Mesendoderm (in vitro differentiated cells): ENCODE results near the gene RAX.

Experiments used
- DNase-seq: peaks from one replicate; pipeline ENCODE4 v3.0.0; 2013
- H2AK5ac ChIP-seq: 2 replicates; pipeline ENCODE4 v1.6.1; 2013; ENCODE audit warnings: low read length, inconsistent platforms
- H2BK120ac ChIP-seq: 2 replicates; pipeline ENCODE4 v1.6.1; 2013; ENCODE audit warnings: low read depth, mild to moderate bottlenecking, low read length, moderate library complexity, mixed read lengths
- H2BK15ac ChIP-seq: replicated peaks from 2 replicates; pipeline ENCODE4 v1.6.1; 2013; ENCODE audit warnings: low read depth, mild to moderate bottlenecking, moderate library complexity
- H2BK5ac ChIP-seq: 2 replicates; pipeline ENCODE4 v1.6.1; 2013; ENCODE audit warnings: low read length, inconsistent platforms
- H3K18ac ChIP-seq: 2 replicates; pipeline ENCODE4 v1.6.1; 2013; ENCODE audit warnings: mild to moderate bottlenecking, low read length, mixed read lengths
- H3K23ac ChIP-seq: one replicate; pipeline ENCODE4 v1.6.1; 2013; ENCODE audit warnings: low read length
- H3K27ac ChIP-seq: 2 replicates; pipeline ENCODE4 v1.5.1; 2013; ENCODE audit warnings: low read depth, mild to moderate bottlenecking, inconsistent platforms, low read length, moderate library complexity
- H3K27me3 ChIP-seq: 2 replicates; pipeline ENCODE4 v1.6.1; 2013; ENCODE audit warnings: low read length, control low read depth, mild to moderate bottlenecking, inconsistent platforms; ENCODE audit not compliant: insufficient read depth, poor library complexity
- H3K36me3 ChIP-seq: 2 replicates; pipeline ENCODE4 v1.6.1; 2013; ENCODE audit warnings: low read length, inconsistent platforms; ENCODE audit not compliant: control insufficient read depth, insufficient read depth
- H3K4ac ChIP-seq: one replicate; pipeline ENCODE4 v1.6.1; 2013; ENCODE audit warnings: low read depth, mild to moderate bottlenecking, low read length, moderate library complexity
- H3K4me1 ChIP-seq: 2 replicates; pipeline ENCODE4 v1.6.1; 2013; ENCODE audit warnings: low read depth, low read length, inconsistent platforms; ENCODE audit not compliant: control insufficient read depth
- H3K4me2 ChIP-seq: 2 replicates; pipeline ENCODE4 v1.6.1; 2013; ENCODE audit warnings: low read length
- H3K4me3 ChIP-seq: 2 replicates; pipeline ENCODE4 v1.5.1; 2013; ENCODE audit warnings: mild to moderate bottlenecking, low read length
- H3K56ac ChIP-seq: one replicate; pipeline ENCODE4 v1.6.1; 2013; ENCODE audit warnings: low read length
- H3K79me1 ChIP-seq: 2 replicates; pipeline ENCODE4 v1.6.1; 2013; ENCODE audit warnings: low read length, inconsistent platforms
- H3K79me2 ChIP-seq: 2 replicates; pipeline ENCODE4 v1.6.1; 2013; ENCODE audit warnings: mild to moderate bottlenecking, low read length; ENCODE audit not compliant: control insufficient read depth, insufficient read depth
- H3K9ac ChIP-seq: 2 replicates; pipeline ENCODE4 v1.6.1; 2013; ENCODE audit warnings: low read length, inconsistent platforms
- H4K5ac ChIP-seq: one replicate; pipeline ENCODE4 v1.6.1; 2013; ENCODE audit warnings: low read length
- H4K8ac ChIP-seq: one replicate; pipeline ENCODE4 v1.6.1; 2013; ENCODE audit warnings: low read depth, mild to moderate bottlenecking, control low read depth, low read length, moderate library complexity
- WGBS: extraction: QIAGEN DNeasy Blood & Tissue Kit; methylation state at CpG from one replicate; pipeline ENCODE4 v1.1.7; 2013; ENCODE audit warnings: low lambda C conversion rate, missing lambda C conversion rate; ENCODE audit not compliant: insufficient coverage; ENCODE audit errors: extremely low coverage; 5-methylcytosine and 5-hydroxymethylcytosine counted together

Gene RAX

DNA sequence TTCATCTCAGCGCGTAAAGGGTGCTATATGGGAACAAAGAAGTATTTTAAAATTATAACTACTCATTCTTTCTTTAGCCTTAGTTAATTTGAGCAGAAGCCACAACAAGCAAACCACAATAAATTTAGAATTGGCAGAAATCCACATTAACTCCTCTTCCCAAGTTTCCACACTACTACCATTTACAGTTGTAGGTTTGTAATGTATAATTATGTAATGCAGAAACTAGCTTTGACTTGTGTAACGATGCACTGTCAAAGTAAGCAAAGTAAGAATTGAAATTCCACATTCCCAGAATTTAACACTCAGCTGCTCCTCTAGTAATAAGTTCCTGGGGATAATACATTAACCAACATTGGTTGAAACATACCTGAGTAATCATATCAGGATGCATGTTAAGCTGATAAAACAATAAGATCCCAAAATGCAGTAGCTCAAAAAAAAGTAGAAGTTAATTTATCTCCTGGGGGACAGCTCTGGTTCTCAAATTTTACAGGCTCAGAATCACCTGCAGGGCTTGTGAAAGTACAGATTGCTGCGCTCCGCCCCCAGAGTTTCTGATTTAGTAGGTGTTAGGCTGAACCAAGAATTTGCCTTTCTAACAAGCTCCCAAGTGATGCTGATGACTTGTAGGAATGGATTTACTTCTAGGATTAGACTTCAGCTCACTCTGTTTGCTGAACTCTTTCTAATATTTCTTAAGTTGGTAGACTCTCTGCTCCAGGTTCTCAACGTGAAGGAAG is 43.4 kb downstream of the RAX start:
- Histone ChIP-seq H3K27ac (peak overlapping the region; percentile 28), H4K5ac (no peak overlapping the region), H3K79me1 (no peaks in the 10 kb centered on the region), H2BK120ac (no peak overlapping the region), H3K36me3 (no peaks in the 10 kb centered on the region), H3K27me3 (no peaks in the 10 kb centered on the region), H3K56ac (no peak overlapping the region), H3K79me2 (no peaks in the 10 kb centered on the region), H3K4me2 (no peak overlapping the region), H2BK5ac (no peak overlapping the region), H3K4me3 (no peak overlapping the region), H3K4ac (no peak overlapping the region), H4K8ac (no peak overlapping the region), H2BK15ac (no peak overlapping the region), H3K18ac (no peak overlapping the region), H3K23ac (no peak overlapping the region), H3K9ac (no peak overlapping the region), H2AK5ac (no peak overlapping the region), H3K4me1 (peaks cover 3% of the 10 kb centered on the region)
- DNase-seq = no peak
- no CpG with 5 or more reads among the region's 6 CpGs for WGBS

- H3K79me1 ChIP-seq = no peaks in the 10 kb centered on the region
- H3K56ac ChIP-seq = no peak overlapping the region
- H3K36me3 ChIP-seq = no peaks in the 10 kb centered on the region
- no peak for DNase-seq
- H2AK5ac ChIP-seq = no peak overlapping the region
- no peak overlapping the region for H3K9ac ChIP-seq
- no peak overlapping the region for H2BK120ac ChIP-seq
- no peaks in the 10 kb centered on the region for H3K27me3 ChIP-seq
- no peak overlapping the region for H2BK5ac ChIP-seq
- no peak overlapping the region for H3K18ac ChIP-seq
- H3K4ac ChIP-seq = no peak overlapping the region
- H2BK15ac ChIP-seq = no peak overlapping the region
- no peaks in the 10 kb centered on the region for H3K79me2 ChIP-seq
- H4K5ac ChIP-seq = no peak overlapping the region
- no peak overlapping the region for H3K4me2 ChIP-seq
- H4K8ac ChIP-seq = no peak overlapping the region
- H3K23ac ChIP-seq = no peak overlapping the region
- no peak overlapping the region for H3K27ac ChIP-seq
- peaks cover 3% of the 10 kb centered on the region for H3K4me1 ChIP-seq
- WGBS = no CpG with 5 or more reads among the region's 2 CpGs
- H3K4me3 ChIP-seq = no peak overlapping the region
These were observed 44.1 kb downstream of the RAX start for GRCh38 chr18:59229191-59229590.

GRCh38 chr18:59228351-59228750 is 44.9 kb downstream of the RAX start:
- Histone ChIP-seq H3K36me3 (no peaks in the 10 kb centered on the region), H3K27me3 (peaks cover 2% of the 10 kb centered on the region), H3K4ac (no peak overlapping the region), H3K23ac (no peak overlapping the region), H2BK120ac (no peak overlapping the region), H2AK5ac (no peak overlapping the region), H3K4me3 (no peak overlapping the region), H3K79me1 (no peaks in the 10 kb centered on the region), H2BK15ac (no peak overlapping the region), H3K18ac (no peak overlapping the region), H3K4me2 (no peak overlapping the region), H3K4me1 (peaks cover 3% of the 10 kb centered on the region), H3K27ac (no peak overlapping the region), H3K56ac (no peak overlapping the region), H2BK5ac (no peak overlapping the region), H4K5ac (no peak overlapping the region), H4K8ac (no peak overlapping the region), H3K9ac (no peak overlapping the region), H3K79me2 (no peaks in the 10 kb centered on the region)
- WGBS = no CpG with 5 or more reads among the region's 1 CpG
- DNase-seq = no peak

GRCh38 chr18:59222341-59222740 is 50.9 kb downstream of the RAX start:
- no peak overlapping the region for H4K8ac ChIP-seq
- H3K23ac ChIP-seq = no peak overlapping the region
- H3K4ac ChIP-seq = no peak overlapping the region
- H3K9ac ChIP-seq = no peak overlapping the region
- H3K56ac ChIP-seq = no peak overlapping the region
- H2BK5ac ChIP-seq = no peak overlapping the region
- H3K4me1 ChIP-seq = no peaks in the 10 kb centered on the region
- no peak overlapping the region for H3K4me2 ChIP-seq
- no peak overlapping the region for H4K5ac ChIP-seq
- no peak for DNase-seq
- no peak overlapping the region for H3K18ac ChIP-seq
- no CpG with 5 or more reads among the region's 2 CpGs for WGBS
- peaks cover 33% of the 10 kb centered on the region for H3K27me3 ChIP-seq
- no peaks in the 10 kb centered on the region for H3K36me3 ChIP-seq
- H2BK15ac ChIP-seq = no peak overlapping the region
- no peak overlapping the region for H3K27ac ChIP-seq
- no peaks in the 10 kb centered on the region for H3K79me2 ChIP-seq
- no peaks in the 10 kb centered on the region for H3K79me1 ChIP-seq
- no peak overlapping the region for H3K4me3 ChIP-seq
- no peak overlapping the region for H2BK120ac ChIP-seq
- no peak overlapping the region for H2AK5ac ChIP-seq

GRCh38 chr18:59220784-59221765 is 52.2 kb downstream of the RAX start:
- no CpG with 5 or more reads among the region's 47 CpGs for WGBS
- no peak overlapping the region for H4K8ac ChIP-seq
- H3K4me1 ChIP-seq = no peaks in the 10 kb centered on the region
- peak overlapping the region; percentile 87 for H3K56ac ChIP-seq
- H3K27me3 ChIP-seq = peaks cover 33% of the 10 kb centered on the region
- no peak overlapping the region for H2AK5ac ChIP-seq
- peak overlapping the region; percentile 4 for H3K18ac ChIP-seq
- no peak overlapping the region for H2BK120ac ChIP-seq
- no peak overlapping the region for H4K5ac ChIP-seq
- H3K4me3 ChIP-seq = peak overlapping the region; percentile 62
- DNase-seq = peak; percentile 44
- no peak overlapping the region for H2BK15ac ChIP-seq
- H3K4ac ChIP-seq = no peak overlapping the region
- H3K9ac ChIP-seq = peak overlapping the region; percentile 76
- peak overlapping the region; percentile 89 for H3K4me2 ChIP-seq
- H3K23ac ChIP-seq = no peak overlapping the region
- H3K27ac ChIP-seq = no peak overlapping the region
- no peaks in the 10 kb centered on the region for H3K79me1 ChIP-seq
- no peak overlapping the region for H2BK5ac ChIP-seq
- H3K79me2 ChIP-seq = no peaks in the 10 kb centered on the region
- no peaks in the 10 kb centered on the region for H3K36me3 ChIP-seq
